ENCODE data around the gene TREH. TPM values are rescaled to one million over a fixed set of nuclear protein-coding genes. Genes with fewer than 3 reads are reported as not detected.

The TREH gene
- total RNA-seq, 1 experiment from 2014 or later: 0.05 TPM

- no peak overlapping the region for H3K27ac ChIP-seq (ENCODE audit: low read length)
- intact Hi-C loops (cut with micrococcal nuclease; ENCODE audit: unreplicated experiment): loop anchor here (5.0 kb wide), 1 partner anchor 85 kb away; no protein-coding TSS in a partner anchor
Measured at GRCh38 chr11:118691926-118692830, 12.7 kb upstream of the TREH start.

GRCh38 chr11:118690553-118691304 is 11.3 kb upstream of the TREH start:
- Histone ChIP-seq H3K27me3 (ENCODE audit: control insufficient read depth, insufficient read depth, low read length) (no peaks in the 10 kb centered on the region), H3K9me3 (ENCODE audit: control insufficient read depth, insufficient read depth, low read depth, low read length) (no peaks in the 10 kb centered on the region), H3K27ac (ENCODE audit: low read length) (peak overlapping the region; percentile 93; the same call in 1 of the 2 replicates), H3K4me3 (ENCODE audit: low read depth in 2 of 2, low read length in 2 of 2) (peak overlapping the region in 1 of 2 experiments; percentile 74; a peak in 1 of 4 replicates), H3K4me1 (ENCODE audit: control insufficient read depth, insufficient read depth, low read length) (peaks cover 3% of the 10 kb centered on the region), H3K36me3 (ENCODE audit: control insufficient read depth, insufficient read depth, low read length) (no peaks in the 10 kb centered on the region)
- intact Hi-C loops (cut with micrococcal nuclease; ENCODE audit: unreplicated experiment) (loop anchor here (1.0 to 5.0 kb wide), 2 partner anchors 87 to 266 kb away; partner anchors contain the start of gene UPK2), in situ Hi-C loops (cut with HindIII; ENCODE audit: low pct_unique_long_range_greater_than_20kb, low sequenced_read_pairs) (no loop called here)
- no peak for DNase-seq (ENCODE audit: low read depth, low spot score)
- ATAC-seq: peak; percentile 9
- CTCF ChIA-PET: interaction anchor here (0.6 to 1.6 kb wide), 6 partner anchors 53 to 266 kb away, joined by 3 to 9 read pairs (median 6); no protein-coding TSS in a partner anchor
- POLR2A ChIA-PET: interaction anchor here (0.6 kb wide), 1 partner anchor 14 kb away, joined by 5 read pairs; no protein-coding TSS in a partner anchor
- TF ChIP-seq, protein P1, sequence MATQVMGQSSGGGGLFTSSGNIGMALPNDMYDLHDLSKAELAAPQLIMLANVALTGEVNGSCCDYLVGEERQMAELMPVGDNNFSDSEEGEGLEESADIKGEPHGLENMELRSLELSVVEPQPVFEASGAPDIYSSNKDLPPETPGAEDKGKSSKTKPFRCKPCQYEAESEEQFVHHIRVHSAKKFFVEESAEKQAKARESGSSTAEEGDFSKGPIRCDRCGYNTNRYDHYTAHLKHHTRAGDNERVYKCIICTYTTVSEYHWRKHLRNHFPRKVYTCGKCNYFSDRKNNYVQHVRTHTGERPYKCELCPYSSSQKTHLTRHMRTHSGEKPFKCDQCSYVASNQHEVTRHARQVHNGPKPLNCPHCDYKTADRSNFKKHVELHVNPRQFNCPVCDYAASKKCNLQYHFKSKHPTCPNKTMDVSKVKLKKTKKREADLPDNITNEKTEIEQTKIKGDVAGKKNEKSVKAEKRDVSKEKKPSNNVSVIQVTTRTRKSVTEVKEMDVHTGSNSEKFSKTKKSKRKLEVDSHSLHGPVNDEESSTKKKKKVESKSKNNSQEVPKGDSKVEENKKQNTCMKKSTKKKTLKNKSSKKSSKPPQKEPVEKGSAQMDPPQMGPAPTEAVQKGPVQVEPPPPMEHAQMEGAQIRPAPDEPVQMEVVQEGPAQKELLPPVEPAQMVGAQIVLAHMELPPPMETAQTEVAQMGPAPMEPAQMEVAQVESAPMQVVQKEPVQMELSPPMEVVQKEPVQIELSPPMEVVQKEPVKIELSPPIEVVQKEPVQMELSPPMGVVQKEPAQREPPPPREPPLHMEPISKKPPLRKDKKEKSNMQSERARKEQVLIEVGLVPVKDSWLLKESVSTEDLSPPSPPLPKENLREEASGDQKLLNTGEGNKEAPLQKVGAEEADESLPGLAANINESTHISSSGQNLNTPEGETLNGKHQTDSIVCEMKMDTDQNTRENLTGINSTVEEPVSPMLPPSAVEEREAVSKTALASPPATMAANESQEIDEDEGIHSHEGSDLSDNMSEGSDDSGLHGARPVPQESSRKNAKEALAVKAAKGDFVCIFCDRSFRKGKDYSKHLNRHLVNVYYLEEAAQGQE (IDR thresholded peaks at IDR 0.05; ENCODE audit: insufficient read depth in 1 of 2, low read depth in 2 of 2, low read length in 1 of 2): no peak
- no peak for TF ChIP-seq TCF7L2 (IDR thresholded peaks at IDR 0.05; ENCODE audit: low read depth, low read length)
- TF ChIP-seq POLR2AphosphoS5 (IDR thresholded peaks at IDR 0.05; ENCODE audit: low read depth, low read length): no peak
- TF ChIP-seq SIN3A (IDR thresholded peaks at IDR 0.05; ENCODE audit: borderline replicate concordance, insufficient read depth, low read depth, low read length): no peak
- TF ChIP-seq, protein P2, sequence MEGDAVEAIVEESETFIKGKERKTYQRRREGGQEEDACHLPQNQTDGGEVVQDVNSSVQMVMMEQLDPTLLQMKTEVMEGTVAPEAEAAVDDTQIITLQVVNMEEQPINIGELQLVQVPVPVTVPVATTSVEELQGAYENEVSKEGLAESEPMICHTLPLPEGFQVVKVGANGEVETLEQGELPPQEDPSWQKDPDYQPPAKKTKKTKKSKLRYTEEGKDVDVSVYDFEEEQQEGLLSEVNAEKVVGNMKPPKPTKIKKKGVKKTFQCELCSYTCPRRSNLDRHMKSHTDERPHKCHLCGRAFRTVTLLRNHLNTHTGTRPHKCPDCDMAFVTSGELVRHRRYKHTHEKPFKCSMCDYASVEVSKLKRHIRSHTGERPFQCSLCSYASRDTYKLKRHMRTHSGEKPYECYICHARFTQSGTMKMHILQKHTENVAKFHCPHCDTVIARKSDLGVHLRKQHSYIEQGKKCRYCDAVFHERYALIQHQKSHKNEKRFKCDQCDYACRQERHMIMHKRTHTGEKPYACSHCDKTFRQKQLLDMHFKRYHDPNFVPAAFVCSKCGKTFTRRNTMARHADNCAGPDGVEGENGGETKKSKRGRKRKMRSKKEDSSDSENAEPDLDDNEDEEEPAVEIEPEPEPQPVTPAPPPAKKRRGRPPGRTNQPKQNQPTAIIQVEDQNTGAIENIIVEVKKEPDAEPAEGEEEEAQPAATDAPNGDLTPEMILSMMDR (IDR thresholded peaks at IDR 0.05): no peak
- BruUV-seq (replicated peaks): no TSS peak

More at GRCh38 chr11:118691926-118692830, 12.7 kb upstream of the TREH start:
- ChIA-PET CTCF (no interaction called here), POLR2A (no interaction called here)
- Histone ChIP-seq H3K27me3 (ENCODE audit: control insufficient read depth, insufficient read depth, low read length) (no peaks in the 10 kb centered on the region), H3K36me3 (ENCODE audit: control insufficient read depth, insufficient read depth, low read length) (no peaks in the 10 kb centered on the region), H3K4me1 (ENCODE audit: control insufficient read depth, insufficient read depth, low read length) (peaks cover 3% of the 10 kb centered on the region), H3K9me3 (ENCODE audit: control insufficient read depth, insufficient read depth, low read depth, low read length) (no peaks in the 10 kb centered on the region), H3K4me3 (ENCODE audit: low read depth in 2 of 2, low read length in 2 of 2) (no peak overlapping the region)
- DNase-seq (ENCODE audit: low read depth, low spot score): no peak
- in situ Hi-C loops (cut with HindIII; ENCODE audit: low pct_unique_long_range_greater_than_20kb, low sequenced_read_pairs): no loop called here
- TF ChIP-seq, protein P2 (IDR thresholded peaks at IDR 0.05): no peak
- TF ChIP-seq POLR2AphosphoS5 (IDR thresholded peaks at IDR 0.05; ENCODE audit: low read depth, low read length): no peak
- no peak for TF ChIP-seq TCF7L2 (IDR thresholded peaks at IDR 0.05; ENCODE audit: low read depth, low read length)
- no peak for TF ChIP-seq SIN3A (IDR thresholded peaks at IDR 0.05; ENCODE audit: borderline replicate concordance, insufficient read depth, low read depth, low read length)
- TF ChIP-seq, protein P1 (IDR thresholded peaks at IDR 0.05; ENCODE audit: insufficient read depth in 1 of 2, low read depth in 2 of 2, low read length in 1 of 2): no peak
- BruUV-seq (replicated peaks): no TSS peak
- no peak for ATAC-seq
